Small intestine (tissue), 16 donors: Measurements from ENCODE around the gene CELA2A. TPM values are rescaled to one million over a fixed set of nuclear protein-coding genes. Genes with fewer than 3 reads are reported as not detected.

Source experiments
- DNase-seq, 2 donors: peaks; one replicate each; pipeline versions ENCODE4 v3.0.0 to v3.0.0-alpha.2; 2013
- FAIRE-seq: peaks from 2 replicates; lab custom pipeline; 2012; peaks lifted over from hg19 to GRCh38; lab: Jason Lieb, UNC
- H3K27ac ChIP-seq, 3 donors: one replicate each; pipeline ENCODE4 v1.5.1; 2013; ENCODE audit warnings: low read length in 2 of 3, mild to moderate bottlenecking in 2 of 3, control low read depth in 1 of 3, inconsistent platforms in 1 of 3, low read depth in 1 of 3, moderate library complexity in 1 of 3
- H3K27me3 ChIP-seq, 3 donors: one replicate each; pipeline ENCODE4 v1.6.1; 2013; ENCODE audit warnings: low read length in 3 of 3, inconsistent platforms in 1 of 3; ENCODE audit not compliant: control insufficient read depth in 3 of 3, insufficient read depth in 3 of 3
- H3K36me3 ChIP-seq, 3 donors: one replicate each; pipeline ENCODE4 v1.6.1; 2013; ENCODE audit warnings: low read length in 3 of 3, inconsistent platforms in 1 of 3, low read depth in 1 of 3, mild to moderate bottlenecking in 1 of 3, moderate library complexity in 1 of 3; ENCODE audit not compliant: control insufficient read depth in 3 of 3, insufficient read depth in 2 of 3
- H3K4me1 ChIP-seq, 3 donors: one replicate each; pipeline ENCODE4 v1.6.1; 2013; ENCODE audit warnings: low read length in 2 of 3, inconsistent platforms in 1 of 3, low read depth in 1 of 3, mild to moderate bottlenecking in 1 of 3, moderate library complexity in 1 of 3; ENCODE audit not compliant: control insufficient read depth in 3 of 3, insufficient read depth in 2 of 3
- H3K4me3 ChIP-seq, 3 donors: one replicate each; pipeline ENCODE4 v1.5.1; 2013; ENCODE audit warnings: low read length in 3 of 3, control low read depth in 1 of 3, inconsistent platforms in 1 of 3, low read depth in 1 of 3, mild to moderate bottlenecking in 1 of 3, moderate library complexity in 1 of 3
- H3K9me3 ChIP-seq, 2 donors: one replicate each; pipeline ENCODE4 v1.6.1; 2013; ENCODE audit warnings: low read depth in 1 of 2, low read length in 1 of 2; ENCODE audit not compliant: control insufficient read depth in 2 of 2, insufficient read depth in 1 of 2
- WGBS, 3 donors: extraction: QIAGEN DNeasy Blood & Tissue Kit; methylation state at CpG; one replicate each; pipeline ENCODE4 v1.1.7; 2013; 5-methylcytosine and 5-hydroxymethylcytosine counted together
- long read RNA-seq, 10 donors: transcript quantifications; one replicate each; lab custom pipeline, GENCODE V29; 2026
- polyA plus RNA-seq, 4 donors: library from polyadenylated mRNA; stranded (reverse) in 3 of 4; unstranded in 1 of 4; fragments of 200-250 nt in 3 of 4; fragments of 120-200 nt in 1 of 4; gene quantifications; one replicate each; pipeline versions ENCODE4 v1.2.1 to v1.2.3, GENCODE V29; 2013
- donor health status: healthy with polysubstance abuse.
- donor health status: control.
- donor health status: control.
- donor health status: Bipolar disorder and iron deficiency.
- donor health status: healthy.

CELA2A gene
- polyA plus RNA-seq, result 1 to 10 TPM in 2 of 4 donors, not detected in 2; 1.1 to 1.6 TPM
- long read RNA-seq, donor 1, result 0 reads
- long read RNA-seq, donor 2, result 0 reads
- long read RNA-seq, donor 3, result 0 reads
- long read RNA-seq, donor 4, result 0 reads
- long read RNA-seq, donor 5, result 0 reads
- long read RNA-seq, donor 6, result 0 reads
- long read RNA-seq, donor 7, result 0 reads
- long read RNA-seq, donor 8, result 0 reads
- long read RNA-seq, donor 9, result 0 reads
- long read RNA-seq, donor 10, result 0 reads

DNA sequence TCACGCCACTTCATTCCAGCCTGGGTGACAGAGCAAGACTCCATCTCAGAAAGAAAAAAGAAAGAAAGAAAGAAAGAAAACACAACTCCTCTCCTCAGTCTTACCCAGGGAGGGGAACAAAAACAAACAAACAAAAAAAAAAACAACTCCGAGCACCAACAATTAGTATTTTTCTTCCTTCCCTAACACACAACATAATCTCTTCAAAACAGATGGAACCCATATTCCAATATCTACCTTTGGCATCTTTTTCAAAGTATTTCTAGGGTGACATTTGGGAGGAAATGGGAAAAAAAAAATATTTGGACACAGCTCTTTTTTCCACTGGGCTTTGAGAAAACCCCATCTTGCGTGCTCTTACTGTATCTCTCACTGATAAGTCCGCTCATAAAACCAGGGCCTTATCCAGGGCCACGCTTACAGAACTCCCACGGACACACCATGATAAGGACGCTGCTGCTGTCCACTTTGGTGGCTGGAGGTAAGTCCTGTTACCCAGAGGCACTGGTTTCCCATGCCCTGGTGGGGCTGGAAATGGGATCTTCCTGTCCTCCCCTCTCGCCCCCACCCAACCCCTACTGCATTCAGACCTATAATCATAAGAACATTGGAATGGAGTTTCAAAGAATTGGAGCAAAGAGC, at the start of gene CELA2A:
CELA2A (plus strand) TSS at position 420 of the 642 bp plus-strand sequence; CDS start at position 442, 22 bp downstream.
- FAIRE-seq, result no peak
- Histone ChIP-seq H3K4me3 (no peak within 1 kb of the TSS), H3K36me3 (no peaks in the 10 kb centered on the region), H3K27me3 (no peaks in the 10 kb centered on the region), H3K27ac (no peak within 1 kb of the TSS), H3K4me1 (peaks cover 0 to 13% (median 0%) of the 10 kb centered on the region in 3 donors), H3K9me3 (peaks cover 0 to 8% of the 10 kb centered on the region in 2 donors)
- WGBS, 3 donors, result 79 to 83% (median 80%) methylated on average over 8 of the region's 8 CpGs
- no peak for DNase-seq

DNA sequence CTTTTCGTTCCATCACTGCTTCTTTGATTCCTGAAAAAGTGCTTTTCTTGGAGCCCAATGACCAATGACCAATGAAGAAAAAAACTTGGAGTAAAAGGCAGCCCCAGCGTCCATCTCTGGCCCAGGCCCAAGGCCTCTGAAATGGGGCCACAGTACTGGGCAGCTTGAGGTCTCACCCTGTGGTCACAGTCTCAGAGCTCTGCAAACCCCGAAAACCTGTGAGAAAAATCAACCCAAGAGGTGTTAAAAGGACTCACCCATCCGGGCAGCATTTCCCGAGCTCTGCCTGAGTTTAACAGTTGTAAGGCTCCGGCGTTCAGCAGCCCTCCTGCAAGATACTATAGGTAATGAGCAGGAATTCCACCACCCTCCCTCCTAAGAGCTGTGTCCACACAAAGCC, 49.0 kb upstream of the CELA2A start:
- no peak for DNase-seq
- WGBS, 3 donors, result 79 to 86% (median 81%) methylated on average over 7 of the region's 7 CpGs
- peaks cover 0 to 9% (median 0%) of the 10 kb centered on the region in 3 donors for H3K36me3 ChIP-seq
- no peak for FAIRE-seq
- H3K4me1 ChIP-seq, result peaks cover 0 to 13% (median 0%) of the 10 kb centered on the region in 3 donors
- H3K9me3 ChIP-seq, result no peaks in the 10 kb centered on the region
- peaks cover 0 to 6% (median 0%) of the 10 kb centered on the region in 3 donors for H3K27me3 ChIP-seq
- H3K4me3 ChIP-seq, result no peak overlapping the region
- peak overlapping the region in 1 of 3 donors; percentile 6 for H3K27ac ChIP-seq

DNA sequence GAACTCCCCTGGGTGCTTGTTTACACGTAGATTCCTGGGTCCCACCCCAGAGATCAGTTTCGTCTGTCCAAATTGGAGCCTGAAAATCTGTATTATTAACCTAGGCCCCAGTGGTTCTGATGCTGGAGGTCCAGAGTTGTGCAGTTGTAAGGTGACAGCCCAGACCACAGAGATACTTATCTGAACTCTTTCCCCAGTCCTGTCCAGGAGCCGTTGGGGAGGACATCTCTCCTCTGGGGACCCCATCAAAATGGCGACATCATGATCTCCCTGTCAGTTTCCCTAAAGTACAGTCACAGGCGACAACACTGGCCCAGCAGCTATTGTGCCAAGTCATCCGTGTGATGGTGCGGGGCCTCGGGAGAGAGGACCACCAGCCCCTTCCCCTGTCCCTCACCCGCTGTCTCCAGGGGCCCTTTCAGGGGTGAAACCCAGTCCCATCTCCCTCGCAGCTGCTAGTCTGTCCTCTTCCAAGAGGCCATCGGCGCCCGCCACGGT, 47.6 kb upstream of the CELA2A start:
- no peak for DNase-seq
- peak overlapping the region; percentile 61 to 97 (median 93) for H3K4me3 ChIP-seq
- peak overlapping the region in 2 of 3 donors; percentile 19 to 53 for H3K27ac ChIP-seq
- peaks cover 0 to 23% (median 0%) of the 10 kb centered on the region in 3 donors for H3K36me3 ChIP-seq
- peaks cover 0 to 6% (median 0%) of the 10 kb centered on the region in 3 donors for H3K27me3 ChIP-seq
- no peaks in the 10 kb centered on the region for H3K9me3 ChIP-seq
- no peak for FAIRE-seq
- 34 to 36% (median 35%) methylated on average over 14 of the region's 14 CpGs for WGBS, 3 donors
- H3K4me1 ChIP-seq, result peaks cover 0 to 17% (median 4%) of the 10 kb centered on the region in 3 donors

DNA sequence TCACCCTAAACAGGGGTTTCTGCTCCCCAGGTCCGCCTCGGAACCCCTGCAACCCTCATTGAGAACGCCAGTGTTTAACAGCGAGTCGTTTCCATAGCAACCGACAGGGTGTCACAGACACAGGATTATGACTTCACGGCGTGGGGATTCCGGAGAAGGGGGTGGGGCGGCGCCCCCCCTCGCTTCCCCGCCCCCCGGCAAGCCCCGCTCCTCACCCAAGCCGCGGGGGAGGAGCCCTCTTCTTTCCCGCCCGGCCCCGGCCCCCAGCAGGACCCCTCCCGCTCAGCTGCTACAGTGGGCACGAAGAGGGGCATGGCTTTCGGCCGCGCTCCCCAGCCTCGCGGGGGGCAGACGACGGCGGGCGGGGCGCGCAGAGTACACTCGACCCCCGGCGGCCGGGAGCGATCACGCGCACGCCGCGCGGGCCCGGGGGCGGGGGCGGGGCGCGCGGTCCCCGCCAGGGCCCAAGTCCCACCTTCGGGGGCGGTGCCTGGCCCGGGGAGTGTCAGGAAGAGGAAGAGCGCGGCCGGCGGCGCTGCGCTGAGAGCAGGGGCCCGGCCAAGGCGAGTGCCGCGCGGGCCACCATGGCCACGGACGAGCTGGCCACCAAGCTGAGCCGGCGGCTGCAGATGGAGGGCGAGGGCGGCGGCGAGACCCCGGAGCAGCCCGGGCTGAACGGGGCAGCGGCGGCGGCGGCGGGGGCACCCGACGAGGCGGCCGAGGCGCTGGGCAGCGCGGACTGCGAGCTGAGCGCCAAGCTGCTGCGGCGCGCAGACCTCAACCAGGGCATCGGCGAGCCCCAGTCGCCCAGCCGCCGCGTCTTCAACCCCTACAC, 46.9 kb upstream of the CELA2A start, which contains the start of gene EFHD2:
EFHD2 (plus strand) TSS at position 501 of the 835 bp plus-strand sequence; CDS start at position 585, 84 bp downstream.
- peaks cover 0 to 17% (median 4%) of the 10 kb centered on the region in 3 donors for H3K4me1 ChIP-seq
- FAIRE-seq (no peak), DNase-seq (peak; percentile 87 to 94)
- H3K9me3 ChIP-seq, result no peaks in the 10 kb centered on the region
- H3K27ac ChIP-seq, result peak within 1 kb of the TSS; percentile 62 to 92 (median 90)
- peaks cover 0 to 6% (median 0%) of the 10 kb centered on the region in 3 donors for H3K27me3 ChIP-seq
- peak within 1 kb of the TSS; percentile 93 to 99 (median 97) for H3K4me3 ChIP-seq
- H3K36me3 ChIP-seq, result peaks cover 0 to 30% (median 0%) of the 10 kb centered on the region in 3 donors
- 0 to 1% (median 1%) methylated on average over 43 to 99 of the region's 99 CpGs for WGBS, 3 donors

DNA sequence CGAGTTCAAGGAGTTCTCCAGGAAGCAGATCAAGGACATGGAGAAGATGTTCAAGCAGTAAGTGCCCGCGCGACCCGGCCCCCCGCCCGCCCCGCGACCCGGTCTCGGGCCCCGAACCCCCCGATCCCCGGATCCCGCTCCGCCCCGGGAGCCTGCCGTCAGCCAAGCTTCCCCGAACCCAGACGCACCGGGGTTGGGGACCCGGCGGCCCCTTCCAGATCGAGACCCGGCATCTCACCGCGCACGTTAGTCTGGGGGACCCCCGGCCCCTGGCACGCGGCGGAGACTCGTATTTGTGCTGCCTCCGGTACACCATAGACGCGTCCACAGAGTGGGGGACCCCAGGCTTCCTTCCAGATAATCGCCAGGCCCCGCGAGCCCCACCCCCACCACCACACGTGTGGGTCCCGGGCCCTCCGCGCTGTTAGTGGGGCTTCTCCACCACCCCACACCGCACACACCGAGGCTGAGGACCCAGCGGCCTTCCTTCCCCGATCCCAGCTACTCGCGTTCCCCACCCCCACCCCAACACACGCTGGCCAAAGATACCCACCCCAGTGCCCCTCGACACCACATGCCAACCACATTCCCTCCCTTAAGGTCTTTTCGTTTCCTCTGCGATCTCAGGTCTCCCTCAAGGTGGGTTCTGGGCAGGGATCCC, 46.2 kb upstream of the CELA2A start:
- WGBS, 3 donors, result 0 to 1% (median 1%) methylated on average over 35 to 53 of the region's 53 CpGs
- no peak for FAIRE-seq
- peaks cover 0 to 17% (median 4%) of the 10 kb centered on the region in 3 donors for H3K4me1 ChIP-seq

DNA sequence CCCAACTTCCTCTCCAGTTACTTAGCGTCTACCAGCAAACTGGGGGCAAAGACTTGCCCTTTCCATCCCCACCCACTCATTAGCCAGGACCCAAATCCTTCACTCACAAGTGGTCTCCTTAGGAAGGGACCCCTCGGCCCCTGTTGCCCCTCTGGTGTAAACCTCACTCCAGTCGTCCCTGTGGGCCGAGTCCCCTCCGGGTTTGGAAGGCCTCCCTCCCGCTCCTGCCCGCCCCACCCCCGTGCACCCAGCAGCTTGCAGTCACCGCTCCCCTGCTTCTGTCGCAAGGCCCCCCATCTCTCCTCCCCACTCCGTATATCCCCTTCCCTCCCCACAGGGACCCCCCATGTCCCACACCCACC, 45.7 kb upstream of the CELA2A start:
- peaks cover 0 to 6% (median 0%) of the 10 kb centered on the region in 3 donors for H3K27me3 ChIP-seq
- no peaks in the 10 kb centered on the region for H3K9me3 ChIP-seq
- DNase-seq (no peak), FAIRE-seq (no peak)
- peak overlapping the region; percentile 93 to 99 (median 97) for H3K4me3 ChIP-seq
- peaks cover 0 to 39% (median 0%) of the 10 kb centered on the region in 3 donors for H3K36me3 ChIP-seq
- H3K27ac ChIP-seq, result peak overlapping the region; percentile 62 to 92 (median 90)
- WGBS, 3 donors, result 3 to 18% (median 8%) methylated on average over 10 to 11 of the region's 11 CpGs
- peaks cover 2 to 19% (median 4%) of the 10 kb centered on the region in 3 donors for H3K4me1 ChIP-seq

More for the DNA sequence above, 46.2 kb upstream of the CELA2A start:
- H3K4me3 ChIP-seq, result peak overlapping the region; percentile 93 to 99 (median 97)
- H3K9me3 ChIP-seq, result no peaks in the 10 kb centered on the region
- peaks cover 0 to 35% (median 0%) of the 10 kb centered on the region in 3 donors for H3K36me3 ChIP-seq
- peak overlapping the region; percentile 62 to 92 (median 90) for H3K27ac ChIP-seq
- no peak for DNase-seq
- H3K27me3 ChIP-seq, result peaks cover 0 to 6% (median 0%) of the 10 kb centered on the region in 3 donors

DNA sequence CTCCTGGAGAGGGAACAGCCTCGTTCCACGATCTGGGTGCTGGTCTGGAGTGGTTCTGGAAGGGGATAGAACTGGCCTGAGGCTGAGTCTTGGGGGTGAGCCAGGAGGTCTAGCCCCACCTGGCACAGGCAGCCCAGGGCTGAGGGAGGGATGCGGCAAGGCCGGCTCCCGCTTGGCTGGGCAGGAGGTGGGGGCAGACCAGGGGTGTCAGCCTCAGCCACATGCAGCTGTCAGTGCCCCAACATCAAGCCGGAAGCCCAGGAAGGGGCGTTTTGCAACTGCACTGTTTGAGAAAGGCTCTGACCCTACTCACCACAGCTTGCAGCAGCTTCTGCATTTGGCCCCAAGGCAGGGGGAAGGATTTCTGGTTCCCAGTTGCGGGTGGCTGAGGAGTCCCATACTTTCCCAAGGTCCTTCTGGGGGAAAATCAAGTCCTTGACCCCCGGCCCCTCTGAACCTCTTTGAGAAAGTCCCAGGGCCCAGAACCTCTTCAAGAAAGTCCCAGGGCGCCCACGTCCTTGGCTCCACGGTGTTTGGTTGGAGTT, 44.9 kb upstream of the CELA2A start:
- H3K4me3 ChIP-seq, result peak overlapping the region; percentile 93 to 99 (median 97)
- DNase-seq, result peak in 1 of 2 donors; percentile 49
- peak overlapping the region; percentile 3 to 92 (median 90) for H3K27ac ChIP-seq
- peaks cover 0 to 47% (median 0%) of the 10 kb centered on the region in 3 donors for H3K36me3 ChIP-seq
- H3K9me3 ChIP-seq, result no peaks in the 10 kb centered on the region
- H3K4me1 ChIP-seq, result peaks cover 6 to 27% (median 10%) of the 10 kb centered on the region in 3 donors
- WGBS, 3 donors, result 9 to 28% (median 12%) methylated on average over 12 of the region's 12 CpGs
- peaks cover 0 to 6% (median 0%) of the 10 kb centered on the region in 3 donors for H3K27me3 ChIP-seq
- FAIRE-seq, result no peak
